ENCODE results near the gene SPAG8.

The SPAG8 gene

GRCh38 chr9:35826071-35826701, 14.1 kb upstream of the SPAG8 start:
- Histone ChIP-seq H3K9ac (no peak overlapping the region; a peak in 1 of 22 replicates), H3K27me3 (no peaks in the 10 kb centered on the region), H3K4me1 (peaks cover 9 to 38% (median 28%) of the 10 kb centered on the region in 10 experiments; a peak in 19 of 20 replicates), H3K27ac (no peak overlapping the region), H4K20me1 (no peaks in the 10 kb centered on the region), H3K9me3 (replicated peaks in 1 of 11) (no peaks in the 10 kb centered on the region), H3K36me3 (no peaks in the 10 kb centered on the region), H3K4me2 (peak overlapping the region in 8 of 11 experiments; percentile 0 to 76 (median 24); a peak in 9 of 22 replicates), H3K4me3 (no peak overlapping the region)
- TF ChIP-seq Cebpa-rat (IDR thresholded peaks at IDR 0.05): no peak

DNA sequence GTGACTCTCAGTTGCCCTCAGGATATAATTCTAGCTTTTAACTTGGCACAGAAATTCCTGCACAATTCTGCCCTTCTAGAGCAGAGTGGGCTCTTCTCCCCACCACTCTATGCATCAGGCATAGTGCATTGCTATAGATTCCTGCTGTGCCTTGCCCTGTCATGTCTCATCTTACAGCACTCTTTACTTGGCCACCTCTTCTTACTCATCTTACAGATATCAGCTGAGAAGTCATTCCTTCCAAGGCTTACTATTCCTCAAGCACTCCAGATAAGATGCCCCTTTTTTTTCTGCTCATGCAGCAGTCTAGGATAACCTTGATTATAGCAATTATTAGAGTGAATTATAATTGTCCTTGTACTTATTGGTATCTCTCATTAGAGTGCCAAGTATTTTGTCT, 10.9 kb upstream of the SPAG8 start:
- no peaks in the 10 kb centered on the region for H3K36me3 ChIP-seq
- no peak overlapping the region for H3K9ac ChIP-seq
- no peaks in the 10 kb centered on the region for H4K20me1 ChIP-seq

GRCh38 chr9:35820076-35820475, 8.0 kb upstream of the SPAG8 start:
- Histone ChIP-seq H3K9me3 (replicated peaks in 1 of 11) (no peaks in the 10 kb centered on the region), H3K4me2 (no peak overlapping the region), H3K27ac (no peak overlapping the region), H4K20me1 (no peaks in the 10 kb centered on the region), H3K36me3 (no peaks in the 10 kb centered on the region), H3K27me3 (no peaks in the 10 kb centered on the region), H3K4me1 (peaks cover 0 to 12% (median 3%) of the 10 kb centered on the region in 10 experiments; a peak in 5 of 20 replicates), H3K4me3 (no peak overlapping the region), H3K9ac (no peak overlapping the region)
- no peak for TF ChIP-seq Cebpa-rat (IDR thresholded peaks at IDR 0.05)

More for the DNA sequence above, 10.9 kb upstream of the SPAG8 start:
- Histone ChIP-seq H3K27me3 (no peaks in the 10 kb centered on the region), H3K4me1 (peaks cover 0 to 14% (median 3%) of the 10 kb centered on the region in 10 experiments; a peak in 5 of 20 replicates), H3K4me3 (no peak overlapping the region), H3K4me2 (no peak overlapping the region), H3K9me3 (replicated peaks in 1 of 11) (no peaks in the 10 kb centered on the region), H3K27ac (no peak overlapping the region)
- TF ChIP-seq Cebpa-rat (IDR thresholded peaks at IDR 0.05): no peak

DNA sequence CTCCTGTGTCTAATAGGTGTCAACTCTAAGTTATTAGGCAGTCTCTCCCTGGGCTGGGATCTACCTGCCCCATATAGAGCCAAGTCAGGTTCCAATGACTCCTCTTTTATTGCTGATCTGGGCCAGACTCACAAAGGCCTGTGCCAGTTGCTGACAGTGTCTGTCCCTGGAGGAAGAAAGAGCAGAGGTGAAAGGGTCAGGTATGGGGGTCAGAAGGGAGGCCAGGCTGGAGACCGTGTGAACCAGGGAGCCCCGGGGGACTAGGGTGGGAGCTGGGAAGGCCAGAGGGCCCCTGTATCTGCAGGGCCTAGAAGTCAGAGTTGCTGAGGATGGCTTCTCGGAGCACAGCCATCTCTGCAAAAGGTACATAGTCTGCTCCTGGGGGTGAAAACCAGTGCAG, 6.3 kb upstream of the SPAG8 start:
- no peak overlapping the region for H3K27ac ChIP-seq
- no peaks in the 10 kb centered on the region for H3K27me3 ChIP-seq
- no peak for TF ChIP-seq Cebpa-rat (IDR thresholded peaks at IDR 0.05)
- H3K9ac ChIP-seq: no peak overlapping the region
- H3K4me3 ChIP-seq: no peak overlapping the region
- no peaks in the 10 kb centered on the region for H3K9me3 ChIP-seq (replicated peaks in 1 of 11)
- no peaks in the 10 kb centered on the region for H4K20me1 ChIP-seq
- H3K4me2 ChIP-seq: no peak overlapping the region
- peaks cover 10 to 23% (median 14%) of the 10 kb centered on the region in 10 experiments for H3K4me1 ChIP-seq
- no peaks in the 10 kb centered on the region for H3K36me3 ChIP-seq

- Histone ChIP-seq H3K9ac (no peak overlapping the region), H3K4me1 (peaks cover 22 to 35% (median 27%) of the 10 kb centered on the region in 10 experiments), H3K4me2 (no peak overlapping the region), H4K20me1 (no peaks in the 10 kb centered on the region), H3K4me3 (no peak overlapping the region), H3K9me3 (replicated peaks in 1 of 11) (no peaks in the 10 kb centered on the region), H3K36me3 (no peaks in the 10 kb centered on the region), H3K27me3 (no peaks in the 10 kb centered on the region), H3K27ac (no peak overlapping the region)
- no peak for TF ChIP-seq Cebpa-rat (IDR thresholded peaks at IDR 0.05)
These were observed 4.6 kb upstream of the SPAG8 start for GRCh38 chr9:35816708-35817107.

- TF ChIP-seq Cebpa-rat (IDR thresholded peaks at IDR 0.05): no peak
- H3K36me3 ChIP-seq: no peaks in the 10 kb centered on the region
- H3K9me3 ChIP-seq (replicated peaks in 1 of 11): no peaks in the 10 kb centered on the region
These were observed 2.9 kb upstream of the SPAG8 start, which contains the start of gene HINT2 for GRCh38 chr9:35814841-35815543. Gene HINT2, minus strand, starts transcription at chr9:35815042. Its CDS starts 63 bp downstream, at chr9:35814979.

GRCh38 chr9:35814106-35814840, 2.2 kb upstream of the SPAG8 start:
- peaks cover 27 to 43% (median 34%) of the 10 kb centered on the region in 10 experiments for H3K4me1 ChIP-seq
- peak overlapping the region; percentile 78 to 91 (median 88) for H3K9ac ChIP-seq
- H3K9me3 ChIP-seq (replicated peaks in 1 of 11): no peaks in the 10 kb centered on the region
- no peak for TF ChIP-seq Cebpa-rat (IDR thresholded peaks at IDR 0.05)
- H3K27ac ChIP-seq: peak overlapping the region; percentile 53 to 93 (median 88); a peak in 21 of 22 replicates
- no peaks in the 10 kb centered on the region for H4K20me1 ChIP-seq
- no peaks in the 10 kb centered on the region; a peak in 1 of 22 replicates for H3K36me3 ChIP-seq
- peak overlapping the region; percentile 71 to 90 (median 76) for H3K4me3 ChIP-seq
- no peaks in the 10 kb centered on the region for H3K27me3 ChIP-seq
- peak overlapping the region; percentile 72 to 96 (median 88) for H3K4me2 ChIP-seq

More at GRCh38 chr9:35814841-35815543, 2.9 kb upstream of the SPAG8 start, which contains the start of gene HINT2:
- Histone ChIP-seq H3K4me1 (peaks cover 27 to 43% (median 34%) of the 10 kb centered on the region in 10 experiments), H4K20me1 (no peaks in the 10 kb centered on the region), H3K27ac (peak within 1 kb of the TSS; percentile 53 to 93 (median 88); a peak in 21 of 22 replicates), H3K27me3 (no peaks in the 10 kb centered on the region), H3K4me3 (peak within 1 kb of the TSS; percentile 71 to 90 (median 76)), H3K9ac (peak within 1 kb of the TSS; percentile 78 to 91 (median 88)), H3K4me2 (peak within 1 kb of the TSS; percentile 72 to 96 (median 88))

DNA sequence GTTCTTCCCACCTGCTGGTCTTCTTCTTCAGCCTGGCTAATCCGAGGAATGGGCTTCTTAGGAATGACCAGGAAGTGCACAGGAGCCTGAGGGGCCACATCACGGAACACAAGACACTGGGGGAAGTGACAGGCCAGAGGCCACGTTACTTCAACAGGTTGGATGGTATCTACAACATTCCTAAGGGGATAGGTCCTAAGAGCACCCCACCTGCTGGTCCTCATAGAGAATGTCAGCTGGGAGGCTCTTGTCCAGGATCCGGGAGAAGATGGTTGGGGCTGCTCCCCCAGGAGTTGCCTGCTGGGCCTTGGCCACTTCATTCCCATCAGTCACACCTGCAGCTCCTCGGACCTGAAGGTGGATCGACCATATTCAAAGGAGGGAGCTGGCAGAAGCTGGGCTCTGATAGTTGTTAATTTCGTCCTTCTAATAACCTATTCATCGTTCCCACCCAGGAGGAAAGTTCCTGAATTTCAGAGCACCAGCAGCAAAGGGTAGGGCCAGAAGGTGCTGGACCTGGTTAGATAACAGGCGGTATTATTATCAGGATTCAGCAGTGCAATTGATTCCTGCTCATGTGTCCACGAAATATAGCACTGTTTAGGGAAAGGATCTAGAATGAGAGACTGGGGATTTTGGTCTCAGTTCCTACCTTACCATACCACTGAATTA, 1.5 kb upstream of the SPAG8 start:
- no peaks in the 10 kb centered on the region for H4K20me1 ChIP-seq
- H3K27me3 ChIP-seq: no peaks in the 10 kb centered on the region
- H3K36me3 ChIP-seq: no peaks in the 10 kb centered on the region; a peak in 1 of 22 replicates
- H3K4me2 ChIP-seq: peak overlapping the region; percentile 72 to 96 (median 88)
- peak overlapping the region in 9 of 10 experiments; percentile 71 to 90 (median 76); a peak in 10 of 20 replicates for H3K4me3 ChIP-seq
- H3K27ac ChIP-seq: peak overlapping the region in 7 of 11 experiments; percentile 69 to 93 (median 89); a peak in 7 of 22 replicates
- H3K9ac ChIP-seq: peak overlapping the region; percentile 78 to 91 (median 88); a peak in 16 of 22 replicates
- no peak for TF ChIP-seq Cebpa-rat (IDR thresholded peaks at IDR 0.05)
- H3K4me1 ChIP-seq: peaks cover 27 to 43% (median 34%) of the 10 kb centered on the region in 10 experiments
- no peaks in the 10 kb centered on the region for H3K9me3 ChIP-seq (replicated peaks in 1 of 11)
